ENCODE data around the gene TRAM2. TPM values are rescaled to one million over a fixed set of nuclear protein-coding genes. Genes with fewer than 3 reads are reported as not detected.

The TRAM2 gene
- total and polyA plus RNA-seq, 2 of the 13 experiments (the other 11 are each of a cell fraction or from before 2014, with no cell fraction given) = 49.1 to 72.5 TPM

DNA sequence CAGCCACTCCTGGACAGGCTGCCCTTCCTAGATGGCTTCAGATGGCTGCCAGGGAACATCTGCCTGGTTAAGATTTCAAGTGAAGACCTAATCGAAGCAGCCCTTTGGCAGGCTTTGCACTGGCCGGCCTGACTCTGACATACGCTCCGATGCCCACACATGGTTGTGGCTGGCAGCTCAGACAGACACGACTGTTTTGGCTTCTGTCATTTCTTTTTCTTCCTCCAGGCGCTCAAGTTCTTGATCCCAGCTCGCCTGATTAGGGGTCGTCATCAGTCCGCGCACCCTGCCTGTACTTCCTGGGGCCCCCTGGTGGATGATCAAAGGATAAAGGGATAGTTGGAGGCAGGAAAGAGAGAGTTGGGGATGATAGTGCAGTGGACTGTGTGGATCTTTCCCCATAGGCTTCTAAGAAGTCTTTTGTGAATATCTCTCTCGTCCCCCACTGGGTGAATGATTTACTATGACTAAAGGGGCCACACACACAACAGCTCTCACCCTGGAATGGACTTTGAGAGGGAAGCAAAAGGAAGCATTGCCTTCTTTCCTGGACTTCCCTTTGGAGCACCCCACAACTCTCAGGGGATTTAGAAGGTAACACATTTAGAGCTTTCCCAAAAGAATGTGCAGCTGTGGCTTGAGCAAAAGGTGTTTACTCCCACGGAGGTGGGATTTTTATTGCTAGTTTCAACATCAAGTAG is 21.4 kb upstream of the TRAM2 start (continued):
- TF ChIP-seq, protein P1, sequence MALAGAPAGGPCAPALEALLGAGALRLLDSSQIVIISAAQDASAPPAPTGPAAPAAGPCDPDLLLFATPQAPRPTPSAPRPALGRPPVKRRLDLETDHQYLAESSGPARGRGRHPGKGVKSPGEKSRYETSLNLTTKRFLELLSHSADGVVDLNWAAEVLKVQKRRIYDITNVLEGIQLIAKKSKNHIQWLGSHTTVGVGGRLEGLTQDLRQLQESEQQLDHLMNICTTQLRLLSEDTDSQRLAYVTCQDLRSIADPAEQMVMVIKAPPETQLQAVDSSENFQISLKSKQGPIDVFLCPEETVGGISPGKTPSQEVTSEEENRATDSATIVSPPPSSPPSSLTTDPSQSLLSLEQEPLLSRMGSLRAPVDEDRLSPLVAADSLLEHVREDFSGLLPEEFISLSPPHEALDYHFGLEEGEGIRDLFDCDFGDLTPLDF (CRISPR knock-in tag; IDR thresholded peaks at IDR 0.05) = no peak; the same call in 1 of the 2 replicates
- TF ChIP-seq FOXM1 (CRISPR knock-in tag; IDR thresholded peaks at IDR 0.05) = no peak
- TF ChIP-seq ONECUT2 (CRISPR knock-in tag; IDR thresholded peaks at IDR 0.05) = peak; percentile 18
- peak; percentile 62 for TF ChIP-seq RXRA (CRISPR knock-in tag; IDR thresholded peaks at IDR 0.05)
- TF ChIP-seq ZNF576 (CRISPR knock-in tag; IDR thresholded peaks at IDR 0.05) = no peak
- TF ChIP-seq SRY (CRISPR knock-in tag; IDR thresholded peaks at IDR 0.05) = no peak
- no peak for TF ChIP-seq TEF (CRISPR knock-in tag; IDR thresholded peaks at IDR 0.05)
- TF ChIP-seq MXI1 (IDR thresholded peaks at IDR 0.05; ENCODE audit: borderline replicate concordance, low read depth, low read length) = peak; percentile 72; the same call in 1 of the 3 replicates
- peak; percentile 99 for TF ChIP-seq ZNF614 (CRISPR knock-in tag; IDR thresholded peaks at IDR 0.05; ENCODE audit: borderline replicate concordance)
- peak; percentile 59; the same call in 1 of the 2 replicates for TF ChIP-seq RFX5 (IDR thresholded peaks at IDR 0.05; ENCODE audit: low read depth, low read length)
- TF ChIP-seq ZNF605 (CRISPR knock-in tag; IDR thresholded peaks at IDR 0.05) = peak; percentile 83
- TF ChIP-seq FOSL2 (CRISPR knock-in tag; IDR thresholded peaks at IDR 0.05) = peak; percentile 79
- TF ChIP-seq HMG20B (CRISPR knock-in tag; conservative IDR thresholded peaks at IDR 0.05) = peak; percentile 72; the same call in 1 of the 2 replicates
- no peak for TF ChIP-seq SCMH1 (CRISPR knock-in tag; IDR thresholded peaks at IDR 0.05; ENCODE audit: borderline replicate concordance)
- 0 out of 2 replicates have a peak, but pooled peaks have one; percentile 54 for TF ChIP-seq SMAD1 (CRISPR knock-in tag; IDR thresholded peaks at IDR 0.05; ENCODE audit: borderline replicate concordance, low read depth)
- TF ChIP-seq ZNF460 (CRISPR knock-in tag; IDR thresholded peaks at IDR 0.05; ENCODE audit: borderline replicate concordance) = no peak
- peak; percentile 63 for TF ChIP-seq ATF7-NPFF (CRISPR knock-in tag; IDR thresholded peaks at IDR 0.05; ENCODE audit: low read depth)
- no peak for TF ChIP-seq ZNF468 (CRISPR knock-in tag; IDR thresholded peaks at IDR 0.05)
- TF ChIP-seq, protein P2, sequence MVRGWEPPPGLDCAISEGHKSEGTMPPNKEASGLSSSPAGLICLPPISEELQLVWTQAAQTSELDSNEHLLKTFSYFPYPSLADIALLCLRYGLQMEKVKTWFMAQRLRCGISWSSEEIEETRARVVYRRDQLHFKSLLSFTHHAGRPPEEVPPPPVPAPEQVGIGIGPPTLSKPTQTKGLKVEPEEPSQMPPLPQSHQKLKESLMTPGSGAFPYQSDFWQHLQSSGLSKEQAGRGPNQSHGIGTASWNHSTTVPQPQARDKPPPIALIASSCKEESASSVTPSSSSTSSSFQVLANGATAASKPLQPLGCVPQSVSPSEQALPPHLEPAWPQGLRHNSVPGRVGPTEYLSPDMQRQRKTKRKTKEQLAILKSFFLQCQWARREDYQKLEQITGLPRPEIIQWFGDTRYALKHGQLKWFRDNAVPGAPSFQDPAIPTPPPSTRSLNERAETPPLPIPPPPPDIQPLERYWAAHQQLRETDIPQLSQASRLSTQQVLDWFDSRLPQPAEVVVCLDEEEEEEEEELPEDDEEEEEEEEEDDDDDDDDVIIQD (CRISPR knock-in tag; IDR thresholded peaks at IDR 0.05; ENCODE audit: low read depth) = peak; percentile 70
- no peak for TF ChIP-seq HES4 (CRISPR knock-in tag; IDR thresholded peaks at IDR 0.05; ENCODE audit: borderline replicate concordance)
- peak; percentile 80 for TF ChIP-seq HDAC1 (CRISPR knock-in tag; IDR thresholded peaks at IDR 0.05)
- no peak; the same call in none of the 2 replicates for TF ChIP-seq NR2F6 (IDR thresholded peaks at IDR 0.05)
- TF ChIP-seq NR2F6 (CRISPR knock-in tag; IDR thresholded peaks at IDR 0.05) = peak; percentile 50
- TF ChIP-seq ZC3H13 (CRISPR knock-in tag; IDR thresholded peaks at IDR 0.05) = peak; percentile 65; the same call in 1 of the 2 replicates
- TF ChIP-seq TFE3 (CRISPR knock-in tag; IDR thresholded peaks at IDR 0.05) = peak; percentile 40; the same call in 1 of the 2 replicates
- TF ChIP-seq PAX8 (CRISPR knock-in tag; IDR thresholded peaks at IDR 0.05; ENCODE audit: borderline replicate concordance) = no peak
- TF ChIP-seq CENPX (CRISPR knock-in tag; IDR thresholded peaks at IDR 0.05) = no peak

All from HepG2 (cell line).